Left ventricle myocardium inferior (tissue), 1 donor: ENCODE measurements around the gene LPAR1. TPM values are rescaled to one million over a fixed set of nuclear protein-coding genes. Genes with fewer than 3 reads are reported as not detected.

Source experiments
- DNase-seq: peaks from one replicate; pipeline ENCODE4 v3.0.0-alpha.2; 2020
- H3K27ac ChIP-seq: fragments of 200-600 bp; replicated peaks from 2 replicates; pipeline ENCODE4 v1.8.0; 2021
- H3K27me3 ChIP-seq: fragments of 200-600 bp; 2 replicates; pipeline ENCODE4 v1.8.0; 2021; ENCODE audit warnings: low read depth
- H3K36me3 ChIP-seq: fragments of 200-600 bp; 2 replicates; pipeline ENCODE4 v1.8.0; 2021
- H3K4me1 ChIP-seq: fragments of 200-600 bp; 2 replicates; pipeline ENCODE4 v1.8.0; 2021
- H3K4me3 ChIP-seq: fragments of 200-600 bp; 2 replicates; pipeline ENCODE4 v1.8.0; 2021; ENCODE audit warnings: mild to moderate bottlenecking, moderate library complexity
- H3K9me3 ChIP-seq: fragments of 200-600 bp; replicated peaks from 2 replicates; pipeline ENCODE4 v1.8.0; 2021
- CTCF ChIP-seq: fragments of 200-600 bp; IDR thresholded peaks from 2 replicates; pipeline ENCODE4 v1.8.0; 2021; ENCODE audit warnings: antibody characterized with exemption, mild to moderate bottlenecking, borderline replicate concordance
- intact Hi-C: fragments of 100-400 bp; cut with micrococcal nuclease; formaldehyde crosslinking; loops from one replicate; pipeline ENCODE4 v1.11.0; 2022
- total RNA-seq: library from RNA; stranded (reverse); fragmentation: NEBNext Ultra II Directional; extraction: Animal tissue kit (Norgen Biotek cat#: 25700); gene quantifications from one replicate; pipeline ENCODE4 v1.2.1, GENCODE V29; 2021
- donor health status: DM: no; HTN: yes; CAD: no; lungs with severe emphysema.

Gene LPAR1
- total RNA-seq, 1 donor from 2014 or later: 12.4 TPM

GRCh38 chr9:110971234-110971633 lies 67.0 kb downstream of the LPAR1 start:
- no peak for TF ChIP-seq CTCF
- Histone ChIP-seq H3K36me3 (no peaks in the 10 kb centered on the region), H3K4me3 (no peak overlapping the region), H3K27ac (no peak overlapping the region), H3K9me3 (no peaks in the 10 kb centered on the region), H3K4me1 (no peaks in the 10 kb centered on the region), H3K27me3 (no peaks in the 10 kb centered on the region)
- intact Hi-C loops: no loop called here
- DNase-seq: no peak

- no peak for DNase-seq
- H3K9me3 ChIP-seq: peaks cover 4% of the 10 kb centered on the region
- TF ChIP-seq CTCF: no peak
- intact Hi-C loops: no loop called here
- no peaks in the 10 kb centered on the region for H3K27me3 ChIP-seq
- H3K36me3 ChIP-seq: no peaks in the 10 kb centered on the region
- H3K27ac ChIP-seq: no peak overlapping the region
- no peak overlapping the region for H3K4me3 ChIP-seq
- no peaks in the 10 kb centered on the region for H3K4me1 ChIP-seq
Measured at GRCh38 chr9:110969971-110970386, 68.3 kb downstream of the LPAR1 start.

- intact Hi-C loops: no loop called here
- H3K27ac ChIP-seq: no peak overlapping the region
- no peaks in the 10 kb centered on the region for H3K4me1 ChIP-seq
- no peak overlapping the region for H3K4me3 ChIP-seq
- TF ChIP-seq CTCF: no peak
- H3K36me3 ChIP-seq: no peaks in the 10 kb centered on the region
- DNase-seq: no peak
- H3K9me3 ChIP-seq: peaks cover 4% of the 10 kb centered on the region
- H3K27me3 ChIP-seq: no peaks in the 10 kb centered on the region
Measured at GRCh38 chr9:110968096-110968495, 70.2 kb downstream of the LPAR1 start.

GRCh38 chr9:110967196-110967595 lies 71.1 kb downstream of the LPAR1 start:
- intact Hi-C loops: no loop called here

GRCh38 chr9:110960288-110960687 lies 78.0 kb downstream of the LPAR1 start:
- intact Hi-C loops: no loop called here
- no peak for TF ChIP-seq CTCF
- Histone ChIP-seq H3K9me3 (peaks cover 32% of the 10 kb centered on the region), H3K4me1 (no peaks in the 10 kb centered on the region), H3K27ac (no peak overlapping the region), H3K36me3 (no peaks in the 10 kb centered on the region), H3K4me3 (no peak overlapping the region), H3K27me3 (no peaks in the 10 kb centered on the region)
- no peak for DNase-seq

More at GRCh38 chr9:110967196-110967595, 71.1 kb downstream of the LPAR1 start:
- no peak for DNase-seq
- Histone ChIP-seq H3K4me3 (no peak overlapping the region), H3K9me3 (peaks cover 4% of the 10 kb centered on the region), H3K27me3 (no peaks in the 10 kb centered on the region), H3K36me3 (no peaks in the 10 kb centered on the region), H3K27ac (no peak overlapping the region), H3K4me1 (no peaks in the 10 kb centered on the region)
- no peak for TF ChIP-seq CTCF

GRCh38 chr9:110958847-110959246 lies 79.4 kb downstream of the LPAR1 start:
- TF ChIP-seq CTCF: no peak
- DNase-seq: no peak
- no peaks in the 10 kb centered on the region for H3K27me3 ChIP-seq

More at GRCh38 chr9:110958847-110959246, 79.4 kb downstream of the LPAR1 start:
- H3K27ac ChIP-seq: no peak overlapping the region
- no peaks in the 10 kb centered on the region for H3K36me3 ChIP-seq
- intact Hi-C loops: no loop called here
- H3K4me3 ChIP-seq: no peak overlapping the region
- H3K9me3 ChIP-seq: peaks cover 47% of the 10 kb centered on the region
- H3K4me1 ChIP-seq: no peaks in the 10 kb centered on the region
